Dedifferentiated amniotic fluid mesenchymal stem cell (primary cell): ENCODE data around the gene PRDM15.

ENCODE experiments used
- DNase-seq: peaks from one replicate; pipeline ENCODE4 v3.0.0-alpha.2; 2016; ENCODE audit errors: extremely low spot score

PRDM15 gene

GRCh38 chr21:41907496-41908258 lies 28.5 kb upstream of the PRDM15 start:
- no peak for DNase-seq

GRCh38 chr21:41906770-41907169 lies 27.6 kb upstream of the PRDM15 start:
- no peak for DNase-seq

GRCh38 chr21:41903559-41904351 lies 24.6 kb upstream of the PRDM15 start:
- no peak for DNase-seq

- no peak for DNase-seq
Observed at GRCh38 chr21:41902946-41903345, 23.8 kb upstream of the PRDM15 start.

GRCh38 chr21:41901782-41902181 lies 22.6 kb upstream of the PRDM15 start:
- DNase-seq = no peak

- DNase-seq = no peak
Observed at GRCh38 chr21:41901099-41901498, 22.0 kb upstream of the PRDM15 start.

- no peak for DNase-seq
Observed at GRCh38 chr21:41900401-41900800, 21.3 kb upstream of the PRDM15 start.

- DNase-seq = no peak
Observed at GRCh38 chr21:41899426-41900202, 20.5 kb upstream of the PRDM15 start.

GRCh38 chr21:41898998-41899397 lies 19.9 kb upstream of the PRDM15 start:
- DNase-seq = no peak

- DNase-seq = no peak
Observed at GRCh38 chr21:41897700-41898099, 18.6 kb upstream of the PRDM15 start.

- no peak for DNase-seq
Observed at GRCh38 chr21:41897047-41897669, 18.0 kb upstream of the PRDM15 start.

GRCh38 chr21:41895643-41896493 lies 16.7 kb upstream of the PRDM15 start:
- no peak for DNase-seq

- peak; percentile 51 for DNase-seq
Observed at GRCh38 chr21:41894922-41895557, 15.9 kb upstream of the PRDM15 start.

GRCh38 chr21:41894511-41894910 lies 15.4 kb upstream of the PRDM15 start:
- DNase-seq = no peak

- no peak for DNase-seq
Observed at GRCh38 chr21:41892726-41893125, 13.6 kb upstream of the PRDM15 start.

- DNase-seq = no peak
Observed at GRCh38 chr21:41891132-41891531, 12.0 kb upstream of the PRDM15 start.

GRCh38 chr21:41890355-41890754 lies 11.2 kb upstream of the PRDM15 start:
- DNase-seq = no peak

GRCh38 chr21:41888749-41889376 lies 9.7 kb upstream of the PRDM15 start:
- DNase-seq = no peak

GRCh38 chr21:41887667-41888066 lies 8.5 kb upstream of the PRDM15 start:
- DNase-seq = no peak

- DNase-seq = no peak
Observed at GRCh38 chr21:41886328-41886727, 7.2 kb upstream of the PRDM15 start.
